GM19324 (cell line): ENCODE data around the gene THAP5.
"Not testable (repeated sequence)": the region's sequence is repeated elsewhere in the genome, so short reads cannot be mapped to it uniquely, and the experiment has no call there.

Experiments used
- ATAC-seq: cut with Tn5 transposase; IDR thresholded peaks from one replicate; pipeline ENCODE4 v1.9.1; 2021; ENCODE audit warnings: mild to moderate bottlenecking, moderate library complexity; ENCODE audit not compliant: unreplicated experiment, low FRiP score

Gene THAP5

DNA sequence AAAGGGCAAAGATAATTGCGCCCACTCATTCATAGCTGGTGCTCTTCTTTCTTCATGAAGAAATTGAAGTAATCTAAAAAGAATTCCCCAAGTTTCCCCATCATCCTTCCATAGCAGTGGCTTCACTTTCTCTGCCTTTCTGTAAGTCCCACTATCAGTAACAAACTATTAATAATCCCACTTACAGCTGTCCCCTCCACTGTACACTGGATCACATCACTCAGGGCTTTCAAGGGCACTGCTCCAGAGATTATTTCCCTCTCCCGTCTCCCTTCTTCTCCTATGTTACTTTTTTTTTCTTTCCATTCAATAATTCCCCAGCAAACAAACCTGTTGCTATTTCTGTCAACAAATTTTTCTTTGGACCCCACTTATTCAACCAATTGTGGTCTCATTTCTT, 16.3 kb upstream of the THAP5 start:
- no peak for ATAC-seq

DNA sequence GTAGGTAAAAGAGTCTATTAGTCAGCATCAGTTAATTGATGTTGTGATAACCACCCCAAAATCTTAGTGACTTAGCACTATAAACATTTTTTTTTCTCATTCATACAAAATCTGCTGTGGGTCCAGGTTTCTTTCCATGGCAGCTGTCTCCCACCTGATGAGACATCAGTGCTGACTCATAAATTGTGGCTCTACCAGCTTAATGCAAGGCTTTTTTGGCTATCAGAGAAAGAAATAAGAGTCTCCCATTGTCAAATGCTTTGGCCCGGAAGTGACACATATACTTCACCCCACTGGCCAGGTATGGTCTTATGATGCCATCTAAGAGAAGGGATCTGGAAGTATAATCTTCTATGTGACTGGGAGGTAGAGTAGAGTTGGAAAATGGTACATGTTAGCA, 14.7 kb upstream of the THAP5 start:
- ATAC-seq, result no peak

DNA sequence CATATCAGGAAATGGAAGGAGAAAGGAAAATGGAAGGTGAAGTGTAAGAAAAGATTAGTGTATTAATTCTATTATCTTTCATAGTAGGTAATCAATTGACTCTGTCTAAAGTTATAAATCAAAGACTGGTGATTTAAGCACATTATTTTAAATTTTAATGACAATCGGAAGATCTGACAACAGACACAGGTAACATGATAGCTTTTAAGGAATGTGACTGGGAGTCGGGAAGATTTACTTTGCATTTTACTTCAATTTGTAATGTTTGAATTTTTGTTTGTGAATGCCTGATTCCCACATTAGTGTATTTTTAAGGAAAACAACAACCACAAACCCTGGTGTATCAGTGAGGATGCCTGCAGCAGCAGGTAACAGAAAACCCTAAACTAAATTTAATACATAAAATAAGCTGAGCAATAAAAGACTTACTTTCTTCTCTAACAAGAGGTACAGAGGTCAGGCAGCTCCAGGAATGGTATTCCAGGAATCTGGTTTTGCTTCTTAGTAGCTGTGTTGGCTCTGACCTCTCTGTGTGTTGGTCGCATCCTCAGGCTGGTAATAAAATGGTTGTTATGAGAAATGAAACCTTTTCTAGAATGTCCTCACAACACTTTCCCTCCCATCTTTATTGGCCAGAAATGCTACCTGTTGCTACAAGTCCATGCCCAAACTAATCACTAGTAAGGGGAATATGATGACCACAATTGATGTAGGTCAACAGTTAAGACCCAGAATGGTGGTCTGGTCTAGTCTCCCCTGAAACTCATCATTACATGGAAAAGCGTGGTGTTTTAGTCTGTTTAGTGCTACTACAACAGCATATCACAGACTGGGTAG, 12.4 kb upstream of the THAP5 start:
- ATAC-seq, result no peak

DNA sequence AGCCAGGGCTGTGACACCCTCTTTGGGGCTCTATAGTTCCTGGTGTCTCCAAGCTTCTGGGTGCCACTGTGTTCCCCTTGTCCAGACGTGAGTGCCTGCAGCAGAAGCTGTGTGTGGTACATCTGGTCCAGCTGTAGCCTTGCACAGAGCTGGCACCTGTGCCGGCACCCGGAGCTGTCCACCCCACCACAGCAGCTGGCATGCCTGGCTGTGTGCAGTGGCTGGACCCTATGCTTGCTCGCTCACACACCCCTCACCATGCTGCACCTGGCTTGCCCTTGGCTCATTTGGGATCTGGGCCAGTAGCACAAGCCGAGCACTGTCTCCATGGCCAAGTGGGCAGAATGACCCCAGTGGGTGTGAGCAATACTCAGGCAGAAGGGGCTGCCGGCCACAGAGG, 10.8 kb upstream of the THAP5 start:
- no peak for ATAC-seq

DNA sequence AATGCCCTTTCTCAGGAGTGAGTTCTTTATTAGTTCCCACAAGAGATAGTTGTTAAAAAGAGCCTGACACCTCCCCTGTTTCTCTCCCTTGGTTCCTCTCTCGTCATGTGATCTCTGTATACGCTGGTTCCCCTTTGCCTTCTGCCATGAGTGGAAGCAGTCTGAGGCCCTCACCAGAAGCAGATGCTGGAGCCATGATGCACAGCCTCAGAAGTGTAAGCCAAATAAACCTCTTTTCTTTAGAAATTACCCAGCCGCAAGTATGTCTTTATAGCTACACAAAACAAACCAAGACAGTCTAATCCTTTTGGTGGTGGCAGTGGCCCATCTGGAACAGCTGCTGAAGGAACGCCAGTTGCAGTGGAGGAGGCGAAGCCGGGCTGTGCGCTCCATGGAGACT, 9.4 kb upstream of the THAP5 start:
- ATAC-seq, result no peak

DNA sequence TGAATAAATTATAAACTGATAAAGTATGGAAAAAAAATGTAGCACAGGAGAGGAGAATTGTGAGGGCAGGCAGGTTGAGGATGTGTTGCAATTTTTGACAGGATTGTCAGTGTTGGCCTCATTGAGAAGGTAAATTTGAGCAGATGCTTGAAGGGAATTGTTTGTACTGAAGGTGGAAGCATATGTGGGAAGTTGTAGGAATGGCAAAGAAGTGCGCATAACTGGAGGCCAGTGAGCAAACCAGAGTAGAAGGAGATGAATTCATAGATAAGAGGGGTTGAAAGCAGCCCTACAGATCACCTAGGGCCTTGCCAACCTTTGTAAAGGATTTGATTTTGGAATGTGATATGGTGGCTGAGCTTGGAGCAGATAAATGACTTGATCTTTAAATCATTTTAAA, 6.6 kb upstream of the THAP5 start:
- ATAC-seq, result no peak

DNA sequence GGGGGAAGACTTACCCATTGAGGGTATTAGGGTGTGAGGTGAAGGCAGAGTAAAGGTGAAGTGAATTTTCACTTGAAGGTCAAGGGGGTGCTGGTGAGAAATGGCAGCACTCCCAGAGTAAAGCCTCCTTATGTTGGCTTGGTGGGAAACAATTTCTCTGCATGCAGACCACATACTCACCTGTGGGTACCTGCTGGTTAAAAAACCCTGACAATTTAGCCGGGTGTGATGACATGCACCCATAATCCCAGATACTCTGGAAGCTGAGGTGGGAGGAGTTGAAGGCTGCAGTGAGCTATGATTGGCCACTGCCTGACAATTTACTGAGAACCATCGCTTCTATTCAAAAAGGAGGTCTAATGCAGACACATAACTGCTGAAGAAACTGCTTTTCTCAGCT, 5.7 kb upstream of the THAP5 start:
- no peak for ATAC-seq

DNA sequence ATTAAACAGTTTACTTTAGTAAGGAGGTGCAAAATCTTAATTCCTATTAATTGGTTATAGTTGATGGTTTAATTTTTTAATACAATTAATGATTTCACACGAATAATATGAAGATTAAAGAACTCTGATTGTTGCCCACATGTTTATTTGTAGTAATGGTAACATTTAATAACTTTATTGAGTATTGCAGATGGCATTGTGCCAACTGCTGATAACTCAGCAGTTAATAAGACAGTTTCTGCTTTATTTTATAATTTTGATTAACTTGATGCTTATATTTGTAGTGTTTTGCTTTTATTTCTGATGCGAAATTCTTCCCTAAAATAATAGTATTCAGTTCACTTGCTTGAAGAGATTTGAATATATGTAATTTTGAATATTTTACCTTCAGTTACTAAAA, 3.0 kb upstream of the THAP5 start:
- no peak for ATAC-seq

DNA sequence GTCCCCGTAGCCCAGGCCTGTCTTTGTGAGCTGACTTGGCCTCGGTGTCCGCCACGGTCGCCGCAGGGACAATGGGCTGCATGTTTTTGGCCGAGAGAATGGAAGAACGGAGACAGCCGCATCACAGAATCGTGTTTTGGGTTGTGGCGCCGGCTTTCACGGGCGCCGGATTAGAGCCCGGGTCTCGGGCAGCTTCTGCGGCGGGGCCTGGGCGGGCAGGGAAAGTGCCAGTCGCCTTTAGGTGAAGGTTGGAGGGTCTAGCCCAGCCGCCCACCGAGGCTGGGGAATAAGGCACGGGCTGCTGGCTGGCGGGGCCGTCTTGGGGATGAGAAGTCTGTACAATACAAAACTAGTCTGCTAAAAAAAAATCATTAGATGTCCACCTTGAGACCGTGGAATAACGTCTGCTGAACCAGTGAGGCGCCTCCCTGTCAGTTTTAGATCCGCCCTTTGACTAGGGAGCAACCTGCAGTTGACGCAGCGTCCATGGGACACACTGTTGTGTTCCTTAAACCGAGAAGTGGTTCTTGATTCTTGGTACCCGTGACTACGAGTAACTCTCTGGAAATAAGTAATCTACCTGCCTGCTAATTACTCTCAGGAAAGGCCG, 745 bp upstream of the THAP5 start:
- peak; percentile 21 for ATAC-seq

DNA sequence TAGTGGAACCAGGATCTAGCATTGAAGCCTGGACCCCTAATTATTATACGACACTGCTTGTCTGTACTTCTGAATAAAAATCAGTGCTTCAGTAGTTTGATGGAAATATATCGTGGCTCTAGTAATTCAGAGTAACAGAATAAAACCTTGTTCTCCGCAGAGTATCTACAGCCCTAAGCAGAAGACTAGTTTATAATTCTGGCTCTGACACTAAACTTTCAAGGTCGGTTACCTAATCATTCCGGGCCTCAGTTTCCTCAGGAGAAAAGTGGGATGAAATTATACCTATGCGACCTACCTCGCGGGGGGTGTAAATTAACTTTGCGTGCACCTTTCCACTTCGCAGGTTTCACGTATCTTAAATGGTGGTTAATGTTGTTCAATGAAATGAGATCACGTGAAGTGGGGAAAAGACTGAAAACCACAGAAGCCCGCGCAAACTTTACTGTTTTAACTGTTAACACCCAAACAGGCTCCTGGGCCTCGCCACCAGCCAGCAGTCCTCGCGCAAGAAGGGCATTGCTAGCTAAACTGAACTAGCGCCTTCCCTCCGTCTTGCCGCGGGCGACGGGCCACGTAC, 615 bp downstream of the THAP5 start:
- no peak for ATAC-seq

DNA sequence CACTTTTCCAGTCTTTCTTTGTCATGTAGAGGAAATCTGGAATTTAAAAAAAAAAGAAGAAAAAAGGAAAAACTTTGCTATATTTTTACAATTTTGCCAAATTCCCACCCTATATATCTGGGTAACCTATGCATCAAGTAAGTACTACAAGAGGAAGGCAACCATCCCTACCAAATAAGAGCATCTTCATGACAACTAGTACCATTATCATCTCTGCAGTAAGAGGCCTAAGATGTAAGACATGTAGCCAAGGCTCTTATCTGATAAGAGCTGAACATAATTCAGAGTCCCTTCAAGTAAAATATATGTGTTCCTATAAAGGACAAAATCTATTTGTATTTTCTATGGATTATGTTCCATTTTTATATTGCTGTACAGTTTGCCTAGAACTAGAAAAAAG, 3.5 kb downstream of the THAP5 start:
- no peak for ATAC-seq

DNA sequence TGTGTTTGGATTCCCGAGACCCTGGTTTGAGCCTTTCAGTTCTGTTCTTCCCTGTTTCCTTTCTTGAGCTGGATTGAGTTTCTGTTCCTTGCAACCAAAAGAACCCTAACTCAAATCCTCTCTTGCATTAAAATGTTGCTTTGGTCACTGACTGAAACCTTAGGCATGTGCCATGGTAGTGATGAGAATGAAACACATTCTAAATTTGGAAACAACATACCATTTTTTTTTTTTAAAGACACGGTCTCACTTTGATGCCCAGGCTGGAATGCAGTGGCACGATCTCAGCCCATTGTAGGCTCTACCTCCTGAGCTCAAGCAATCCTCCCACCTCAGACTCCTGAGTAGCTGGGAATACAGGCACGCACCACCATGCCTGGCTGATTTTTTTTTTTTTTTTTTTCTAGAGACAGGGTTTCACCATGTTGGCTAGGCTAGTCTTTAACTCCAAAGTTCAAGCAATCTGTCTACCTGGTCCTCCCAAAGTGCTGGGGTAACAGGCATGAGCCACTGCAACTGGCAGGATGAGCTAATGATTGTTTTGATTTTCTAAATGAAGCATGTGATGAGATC, 8.4 kb downstream of the THAP5 start:
- no peak for ATAC-seq

DNA sequence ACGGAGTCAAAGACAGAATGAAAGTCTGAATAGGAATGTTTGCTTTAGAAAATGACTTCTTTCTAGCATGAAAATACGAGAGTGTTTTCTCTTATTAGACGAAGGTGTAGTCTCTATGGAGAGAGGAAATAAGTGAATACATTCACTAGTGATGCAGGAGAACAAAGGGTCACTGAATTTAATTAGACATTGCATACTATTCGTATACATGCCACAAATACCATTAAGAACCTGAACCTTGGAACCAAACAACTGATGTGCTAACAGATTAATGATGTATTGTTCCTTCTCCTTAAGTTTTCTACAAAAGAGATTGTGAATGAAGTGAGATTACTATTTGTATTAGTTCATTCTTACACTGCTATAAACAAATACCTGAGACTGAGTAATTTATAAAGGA, 10.3 kb downstream of the THAP5 start:
- ATAC-seq, result no peak

DNA sequence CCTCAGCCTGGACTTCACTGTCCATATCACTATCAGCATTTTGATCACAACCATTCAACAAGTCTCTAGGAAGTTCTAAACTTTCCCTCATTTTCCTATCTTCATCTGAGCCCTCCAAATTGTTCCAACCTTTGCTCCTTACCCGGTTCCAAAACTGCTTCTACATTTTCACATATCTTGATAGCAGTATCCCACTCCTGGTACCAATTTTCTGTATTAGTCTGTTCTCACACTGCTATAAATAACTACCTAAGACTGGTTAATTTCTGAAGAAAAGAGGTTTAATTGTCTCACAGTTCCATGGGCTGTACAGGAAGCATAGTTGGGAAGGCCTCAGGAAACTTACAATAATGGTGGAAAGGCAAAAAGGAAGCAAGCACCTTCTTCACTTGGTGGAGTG, 11.9 kb downstream of the THAP5 start:
- no peak for ATAC-seq

DNA sequence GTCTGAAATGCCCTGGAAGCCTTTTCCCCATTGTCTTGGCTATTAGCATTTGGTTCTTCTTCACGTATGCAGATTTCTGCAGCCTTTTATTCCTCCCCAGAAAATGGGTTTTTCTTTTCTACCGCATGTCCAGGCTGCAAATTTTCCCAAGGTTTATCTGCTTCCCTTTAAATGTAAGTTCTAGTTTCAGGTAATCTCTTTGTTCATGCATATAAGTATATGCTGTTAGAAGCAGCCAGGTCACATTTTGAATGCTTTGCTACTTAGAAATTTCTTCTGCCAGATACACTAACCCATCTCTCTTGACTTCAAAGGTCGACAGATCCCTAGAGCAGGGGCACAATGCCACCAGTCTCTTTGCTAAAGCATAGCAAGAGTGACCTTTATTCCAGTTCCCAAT, 12.3 kb downstream of the THAP5 start:
- no peak for ATAC-seq

DNA sequence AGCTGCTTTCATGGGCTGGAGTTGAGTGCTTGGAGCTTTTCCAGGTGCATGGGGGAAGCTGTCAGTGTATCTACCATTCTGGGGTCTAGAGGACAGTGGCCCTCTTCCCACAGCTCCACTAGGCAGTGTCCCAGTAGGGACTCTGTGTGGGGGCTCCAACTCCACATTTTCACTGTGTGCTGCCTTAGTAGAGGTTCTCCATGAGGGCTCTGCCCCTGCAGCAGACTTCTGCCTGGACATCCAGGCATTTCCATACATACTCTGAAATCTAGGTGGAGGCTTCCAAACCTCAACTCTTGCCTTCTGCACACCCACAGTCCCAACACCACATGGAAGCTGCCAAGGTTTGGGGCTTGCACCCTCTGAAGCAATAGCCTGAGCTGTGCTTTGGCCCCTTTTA, 12.8 kb downstream of the THAP5 start:
- ATAC-seq, result not testable (repeated sequence)

DNA sequence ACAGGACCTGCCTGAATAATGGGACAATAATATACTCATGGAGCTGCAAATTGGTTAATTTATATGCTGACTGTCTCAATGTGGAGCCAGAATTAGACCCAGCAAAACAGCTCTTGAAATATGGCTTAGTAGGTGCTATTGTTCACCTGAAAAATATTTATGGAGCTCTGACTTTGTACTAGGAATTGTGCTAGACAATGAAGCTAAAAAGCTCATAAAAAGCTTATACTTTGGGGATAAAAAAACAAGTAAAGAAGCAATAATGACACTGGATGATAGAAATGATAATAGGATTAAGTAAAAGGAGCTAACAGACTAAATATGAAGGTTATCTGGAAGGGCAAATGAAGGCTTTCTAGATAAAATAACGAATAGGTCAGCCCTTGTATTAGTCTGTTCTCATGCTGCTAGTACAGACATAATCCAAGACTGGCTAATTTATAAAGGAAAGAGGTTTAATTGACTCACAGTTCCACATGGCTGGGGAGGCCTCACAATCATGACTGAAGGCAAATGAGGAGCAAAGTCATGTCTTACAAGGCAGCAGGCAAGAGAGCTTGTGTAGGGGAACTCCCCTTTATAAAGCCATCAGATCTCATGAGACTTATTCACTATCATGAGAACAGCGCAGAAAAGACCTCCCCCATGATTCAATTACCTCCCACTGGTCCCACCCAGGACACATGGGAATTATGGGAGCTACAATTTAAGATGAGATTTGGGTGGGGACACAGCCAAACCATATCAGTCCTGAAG, 21.2 kb downstream of the THAP5 start:
- not testable (repeated sequence) for ATAC-seq

DNA sequence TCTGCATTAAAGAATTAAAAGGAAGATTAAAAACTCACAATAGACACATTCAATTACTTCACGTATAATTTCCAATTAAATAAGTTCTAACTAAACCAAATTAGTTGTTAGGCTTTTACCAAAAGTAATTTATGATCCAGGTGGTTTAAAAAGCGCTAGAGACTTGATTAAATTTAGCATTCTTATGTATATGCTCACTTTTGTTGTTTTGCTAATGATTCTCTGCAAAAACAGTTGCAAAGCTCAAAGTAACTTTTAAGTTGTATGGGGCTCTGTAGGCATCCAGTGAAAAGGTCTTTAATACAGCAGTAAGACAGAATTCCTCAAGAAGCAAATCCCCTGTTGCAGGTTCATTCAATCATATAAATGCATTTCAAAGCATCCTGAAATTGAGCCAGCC, 28.0 kb downstream of the THAP5 start:
- ATAC-seq, result no peak

DNA sequence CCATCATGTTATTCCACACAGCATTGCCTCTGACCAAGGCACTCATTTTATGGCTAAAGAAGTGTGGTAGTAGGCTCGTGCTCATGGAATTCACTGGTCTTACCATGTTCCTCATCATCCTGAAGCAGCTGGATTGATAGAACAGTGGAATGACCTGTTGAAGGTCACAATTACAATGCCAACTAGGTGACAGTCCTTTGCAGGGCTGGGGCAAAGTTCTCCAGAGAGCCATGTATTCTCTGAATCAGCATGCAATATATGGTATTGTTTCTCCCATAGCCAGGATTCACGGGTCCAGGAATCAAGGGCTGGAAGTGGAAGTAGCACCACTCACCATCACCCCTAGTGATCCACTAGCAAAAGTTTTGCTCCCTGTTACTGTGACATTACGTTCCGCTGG, 30.8 kb downstream of the THAP5 start:
- ATAC-seq, result not testable (repeated sequence)

DNA sequence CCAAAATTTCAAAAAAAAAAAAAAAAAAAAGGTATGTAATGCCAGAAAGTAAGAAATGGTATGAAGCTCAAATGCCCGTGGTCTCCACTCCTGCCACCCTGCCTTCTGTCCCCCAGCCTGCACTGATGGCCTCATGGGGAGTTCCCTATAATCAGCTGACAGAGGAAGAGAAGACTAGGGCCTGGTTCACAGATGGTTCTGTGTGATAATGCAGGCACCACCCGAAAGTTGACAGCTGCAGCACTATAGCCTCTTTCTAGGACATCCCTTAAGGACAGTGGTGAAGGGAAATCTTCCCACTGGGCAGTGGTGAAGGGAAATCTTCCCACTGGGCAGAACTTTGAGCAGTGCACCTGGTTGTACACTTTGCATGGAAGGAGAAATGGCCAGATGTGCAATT, 31.3 kb downstream of the THAP5 start:
- not testable (repeated sequence) for ATAC-seq

DNA sequence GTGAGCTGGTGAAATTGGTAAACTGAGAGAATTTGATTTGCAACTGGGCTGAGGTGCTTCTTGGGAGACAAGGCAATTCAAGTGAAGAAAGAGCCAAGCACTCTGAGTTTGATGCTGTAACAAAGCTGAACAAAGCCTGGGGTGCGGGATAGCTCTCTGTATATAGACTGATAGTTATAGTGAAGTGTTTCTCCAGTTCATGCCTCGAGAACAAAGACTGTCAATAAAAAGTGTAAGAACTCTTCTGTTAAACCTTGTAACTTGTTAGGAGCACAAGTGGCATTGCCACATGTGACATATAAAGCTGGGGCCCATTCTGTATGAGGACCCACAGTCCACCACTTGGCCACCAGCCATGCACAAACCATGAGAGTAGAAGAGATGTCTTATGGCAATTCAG, 32.3 kb downstream of the THAP5 start:
- no peak for ATAC-seq
